PC-3 (cell line): ENCODE results near the gene KYNU. TPM values are rescaled to one million over a fixed set of nuclear protein-coding genes. Genes with fewer than 3 reads are reported as not detected.
A peak's percentile ranks its signal among the peaks of the same experiment; 100 is the strongest.

Experiments used
- ATAC-seq: fragments of 200-7000 bp; cut with Tn5 transposase; 2 replicates; pipeline ENCODE4 v1.9.1; 2020; ENCODE audit warnings: mild to moderate bottlenecking, moderate library complexity
- BruUV-seq: library from RNA; stranded (reverse); fragments of 400-500 nt; replicated peaks from 2 replicates; lab custom pipeline; 2021; lab: Mats Ljungman, UMichigan
- CTCF ChIA-PET: fragments of 300-600 bp; sonication (Branson Sonifier 250); formaldehyde crosslinking; loops from one replicate; lab custom pipeline; 2022; ENCODE audit warnings: antibody characterized with exemption; lab: Charles Lee
- POLR2A ChIA-PET: fragments of 300-600 bp; sonication (Branson Sonifier 250); formaldehyde crosslinking; loops from one replicate; lab custom pipeline; 2022; ENCODE audit warnings: antibody characterized with exemption; ENCODE audit not compliant: unreplicated experiment; lab: Charles Lee
- DNase-seq: peaks from one replicate; pipeline ENCODE4 v3.0.0-alpha.2; 2015
- H2AFZ ChIP-seq: fragments of 300-600 bp; sonication (generic); 2 replicates; pipeline ENCODE4 v1.6.0; 2016; ENCODE audit warnings: antibody characterized with exemption, low read length
- H3F3A ChIP-seq: fragments of 300-600 bp; sonication (generic); one replicate; pipeline ENCODE4 v1.6.0; 2017; ENCODE audit warnings: antibody characterized with exemption, low read length, control low read depth, mild to moderate bottlenecking; ENCODE audit not compliant: unreplicated experiment
- H3K27ac ChIP-seq: fragments of 300-600 bp; sonication (generic); 2 replicates; pipeline ENCODE4 v1.5.1; 2016; ENCODE audit warnings: mild to moderate bottlenecking, low read length
- H3K27me3 ChIP-seq: fragments of 300-600 bp; sonication (generic); 2 replicates; pipeline ENCODE4 v1.6.1; 2016; ENCODE audit warnings: low read length, mixed read lengths
- H3K36me3 ChIP-seq: fragments of 300-600 bp; sonication (generic); 2 replicates; pipeline ENCODE4 v1.6.1; 2016; ENCODE audit warnings: low read depth, mixed run types, low read length, mixed read lengths
- H3K4me1 ChIP-seq: fragments of 300-600 bp; sonication (generic); 2 replicates; pipeline ENCODE4 v1.5.1; 2016; ENCODE audit warnings: low read length; ENCODE audit not compliant: insufficient read depth
- H3K4me2 ChIP-seq: fragments of 300-600 bp; sonication (generic); 2 replicates; pipeline ENCODE4 v1.6.0; 2016; ENCODE audit warnings: low read length
- H3K4me3 ChIP-seq: fragments of 300-600 bp; sonication (generic); 2 replicates; pipeline ENCODE4 v1.5.1; 2016; ENCODE audit warnings: mild to moderate bottlenecking, low read length, mixed read lengths
- H3K79me2 ChIP-seq: fragments of 300-600 bp; sonication (generic); 2 replicates; pipeline ENCODE4 v1.6.1; 2017; ENCODE audit warnings: low read length, mixed read lengths
- H3K9ac ChIP-seq: fragments of 300-600 bp; sonication (generic); 2 replicates; pipeline ENCODE4 v1.6.0; 2016; ENCODE audit warnings: mild to moderate bottlenecking, low read length
- H3K9me2 ChIP-seq: fragments of 300-600 bp; sonication (generic); replicated peaks from 2 replicates; pipeline ENCODE4 v1.6.1; 2016; ENCODE audit warnings: mixed run types, low read length, mixed read lengths
- H3K9me3 ChIP-seq: fragments of 300-600 bp; sonication (generic); 2 replicates; pipeline ENCODE4 v1.6.1; 2016; ENCODE audit warnings: low read length, mixed read lengths
- H4K20me1 ChIP-seq: fragments of 300-600 bp; sonication (generic); 2 replicates; pipeline ENCODE4 v1.6.1; 2016; ENCODE audit warnings: low read length, mixed read lengths
- EZH2 ChIP-seq: fragments of 300-600 bp; sonication (generic); IDR thresholded peaks from one replicate; pipeline ENCODE4 v1.6.1; 2017; ENCODE audit warnings: antibody characterized with exemption, mild to moderate bottlenecking, low read length; ENCODE audit not compliant: unreplicated experiment
- EZH2phosphoT487 ChIP-seq: fragments of 300-600 bp; sonication (generic); IDR thresholded peaks from 2 replicates; pipeline ENCODE4 v1.6.1; 2018; ENCODE audit warnings: mild to moderate bottlenecking, antibody characterized with exemption, low read length, borderline replicate concordance
- intact Hi-C: fragments of 100-400 bp; cut with micrococcal nuclease; formaldehyde crosslinking; loops from 2 replicates; pipeline ENCODE4 v1.9.0; 2023
- total RNA-seq: library from RNA; depleted of rRNA; stranded (reverse); fragments of >200 nt; gene quantifications from 2 replicates; pipeline ENCODE4 v1.2.3, GENCODE V29; 2014
- TF ChIP-seq, protein P1 (sequence below): fragments of 300-600 bp; sonication (generic); conservative IDR thresholded peaks from 2 replicates; pipeline ENCODE4 v1.5.1; 2017; ENCODE audit warnings: antibody characterized with exemption, low read depth, mild to moderate bottlenecking, low read length

The KYNU gene
- total RNA-seq, 1 experiment from 2014 or later: 2.3 TPM

DNA sequence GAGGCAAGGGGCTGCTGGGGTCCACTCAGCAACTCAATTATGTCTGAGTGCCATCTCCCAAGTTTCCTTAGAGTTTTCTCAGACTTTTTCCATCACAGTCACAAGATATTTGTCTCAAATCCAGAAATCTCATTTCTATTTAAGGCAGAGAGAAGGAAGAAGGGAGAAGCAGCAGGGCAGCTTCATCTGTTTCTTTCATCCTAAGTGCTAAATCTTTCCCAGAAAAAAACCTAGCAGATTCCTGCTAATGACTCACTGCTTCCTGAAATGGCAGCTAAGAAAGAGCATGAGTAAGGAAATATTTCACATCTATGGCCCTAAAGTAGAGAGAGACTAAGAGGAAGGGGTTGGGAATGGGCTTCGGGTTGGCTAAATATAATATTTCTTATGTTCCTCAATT, 88.0 kb downstream of the KYNU start:
- Histone ChIP-seq H3K9me3 (no peaks in the 10 kb centered on the region), H4K20me1 (no peaks in the 10 kb centered on the region), H3F3A (no peaks in the 10 kb centered on the region), H3K9ac (no peak overlapping the region), H3K27me3 (no peaks in the 10 kb centered on the region), H3K79me2 (no peaks in the 10 kb centered on the region), H3K9me2 (no peaks in the 10 kb centered on the region), H2AFZ (no peak overlapping the region), H3K4me1 (no peaks in the 10 kb centered on the region), H3K4me2 (no peak overlapping the region), H3K36me3 (no peaks in the 10 kb centered on the region), H3K4me3 (no peak overlapping the region), H3K27ac (no peak overlapping the region)
- POLR2A ChIA-PET: no interaction called here
- ATAC-seq: no peak
- CTCF ChIA-PET: no interaction called here
- intact Hi-C loops: no loop called here
- TF ChIP-seq, protein P1, sequence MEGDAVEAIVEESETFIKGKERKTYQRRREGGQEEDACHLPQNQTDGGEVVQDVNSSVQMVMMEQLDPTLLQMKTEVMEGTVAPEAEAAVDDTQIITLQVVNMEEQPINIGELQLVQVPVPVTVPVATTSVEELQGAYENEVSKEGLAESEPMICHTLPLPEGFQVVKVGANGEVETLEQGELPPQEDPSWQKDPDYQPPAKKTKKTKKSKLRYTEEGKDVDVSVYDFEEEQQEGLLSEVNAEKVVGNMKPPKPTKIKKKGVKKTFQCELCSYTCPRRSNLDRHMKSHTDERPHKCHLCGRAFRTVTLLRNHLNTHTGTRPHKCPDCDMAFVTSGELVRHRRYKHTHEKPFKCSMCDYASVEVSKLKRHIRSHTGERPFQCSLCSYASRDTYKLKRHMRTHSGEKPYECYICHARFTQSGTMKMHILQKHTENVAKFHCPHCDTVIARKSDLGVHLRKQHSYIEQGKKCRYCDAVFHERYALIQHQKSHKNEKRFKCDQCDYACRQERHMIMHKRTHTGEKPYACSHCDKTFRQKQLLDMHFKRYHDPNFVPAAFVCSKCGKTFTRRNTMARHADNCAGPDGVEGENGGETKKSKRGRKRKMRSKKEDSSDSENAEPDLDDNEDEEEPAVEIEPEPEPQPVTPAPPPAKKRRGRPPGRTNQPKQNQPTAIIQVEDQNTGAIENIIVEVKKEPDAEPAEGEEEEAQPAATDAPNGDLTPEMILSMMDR: no peak
- TF ChIP-seq EZH2phosphoT487 (no peak), EZH2 (no peak)
- DNase-seq: peak; percentile 30
- no TSS peak for BruUV-seq

DNA sequence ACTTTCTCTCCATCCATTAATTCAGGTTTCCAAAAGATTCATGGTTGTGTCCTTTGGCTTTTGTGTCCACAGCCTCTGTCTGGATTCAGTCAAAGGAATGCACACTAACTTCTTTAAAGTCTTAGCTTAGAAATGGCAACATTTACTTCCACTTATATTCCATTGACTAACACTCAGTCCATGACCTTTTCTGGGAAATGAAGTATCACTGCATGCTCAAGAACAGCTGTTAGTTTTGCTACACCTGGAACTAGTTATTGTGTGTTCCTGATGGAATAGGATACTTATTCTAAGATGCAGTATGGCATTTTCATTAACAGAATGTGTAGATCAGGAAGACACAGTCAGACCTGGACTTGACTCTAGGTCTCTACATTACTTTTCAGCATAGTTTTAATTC, 88.8 kb downstream of the KYNU start:
- DNase-seq: no peak
- H3K4me1 ChIP-seq: no peaks in the 10 kb centered on the region
- H3K4me3 ChIP-seq: no peak overlapping the region
- no peak for ATAC-seq
- no peaks in the 10 kb centered on the region for H3K9me3 ChIP-seq
- intact Hi-C loops: no loop called here
- H3F3A ChIP-seq: no peaks in the 10 kb centered on the region
- no peaks in the 10 kb centered on the region for H3K9me2 ChIP-seq
- no peak overlapping the region for H3K27ac ChIP-seq
- H2AFZ ChIP-seq: no peak overlapping the region
- TF ChIP-seq EZH2 (no peak), EZH2phosphoT487 (no peak)
- TF ChIP-seq, protein P1: no peak
- no peaks in the 10 kb centered on the region for H3K27me3 ChIP-seq
- no TSS peak for BruUV-seq
- no peak overlapping the region for H3K9ac ChIP-seq
- ChIA-PET CTCF (no interaction called here), POLR2A (no interaction called here)
- no peak overlapping the region for H3K4me2 ChIP-seq
- H3K36me3 ChIP-seq: no peaks in the 10 kb centered on the region
- H3K79me2 ChIP-seq: no peaks in the 10 kb centered on the region
- no peaks in the 10 kb centered on the region for H4K20me1 ChIP-seq

DNA sequence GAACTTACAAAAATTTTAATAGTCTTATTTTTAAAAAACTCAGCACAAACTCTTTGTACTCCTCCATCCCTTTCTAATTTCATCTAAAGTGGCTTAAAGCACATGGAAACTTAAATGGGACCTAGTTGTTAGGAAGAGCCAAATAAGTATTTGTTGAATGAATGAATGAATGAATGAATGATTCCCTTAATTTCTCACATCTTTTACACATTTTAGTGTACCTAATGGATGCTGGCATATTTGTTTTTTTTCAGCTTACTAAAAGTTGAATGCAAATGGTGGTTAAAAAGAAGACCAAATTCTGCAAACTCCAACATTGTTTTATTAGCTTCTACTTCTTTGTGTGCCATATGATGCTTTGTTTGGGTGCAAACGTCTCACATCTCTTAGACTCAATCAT, 89.6 kb downstream of the KYNU start:
- H3K4me3 ChIP-seq: no peak overlapping the region
- TF ChIP-seq EZH2phosphoT487 (no peak), EZH2 (no peak)
- TF ChIP-seq, protein P1: no peak
- H2AFZ ChIP-seq: no peak overlapping the region
- no peak for DNase-seq
- intact Hi-C loops: no loop called here
- no peaks in the 10 kb centered on the region for H3K27me3 ChIP-seq
- H3K4me2 ChIP-seq: no peak overlapping the region
- no peak overlapping the region for H3K27ac ChIP-seq
- no TSS peak for BruUV-seq
- no peaks in the 10 kb centered on the region for H3K9me3 ChIP-seq
- no peaks in the 10 kb centered on the region for H3K9me2 ChIP-seq
- H3K79me2 ChIP-seq: no peaks in the 10 kb centered on the region
- no peak for ATAC-seq
- no peaks in the 10 kb centered on the region for H3K36me3 ChIP-seq
- H4K20me1 ChIP-seq: no peaks in the 10 kb centered on the region
- no peak overlapping the region for H3K9ac ChIP-seq
- H3F3A ChIP-seq: no peaks in the 10 kb centered on the region
- H3K4me1 ChIP-seq: no peaks in the 10 kb centered on the region
- ChIA-PET POLR2A (no interaction called here), CTCF (no interaction called here)
